ENCODE results near the gene OPCML. TPM values are rescaled to one million over a fixed set of nuclear protein-coding genes. Genes with fewer than 3 reads are reported as not detected.

The OPCML gene
- total RNA-seq, 3 donors from 2014 or later (not counting 1 experiment from before 2014, with no cell fraction given) = not detected

- Histone ChIP-seq H3K4me3 (ENCODE audit: low read length) (no peak overlapping the region), H3K9me3 (ENCODE audit: control insufficient read depth, insufficient read depth, low read length) (no peaks in the 10 kb centered on the region), H3K27me3 (ENCODE audit: control insufficient read depth, insufficient read depth, low read length) (no peaks in the 10 kb centered on the region), H3K27ac (ENCODE audit: low read length) (no peak overlapping the region), H3K36me3 (ENCODE audit: control insufficient read depth, insufficient read depth, low read length) (no peaks in the 10 kb centered on the region), H3K4me1 (ENCODE audit: control insufficient read depth, insufficient read depth, low read length) (no peaks in the 10 kb centered on the region)
- Mint-ChIP-seq H3K4me3 (no peak overlapping the region), H3K9me3 (peaks cover 3 to 4% of the 10 kb centered on the region in 2 donors), H3K27ac (no peak overlapping the region), H3K36me3 (no peaks in the 10 kb centered on the region), H3K4me1 (no peaks in the 10 kb centered on the region), H3K27me3 (ENCODE audit: low read depth in 2 of 2) (peaks cover 0 to 3% of the 10 kb centered on the region in 2 donors)
- no peak for DNase-seq
- no peak for TF ChIP-seq CTCF (IDR thresholded peaks at IDR 0.05)
- intact Hi-C loops (cut with micrococcal nuclease) = no loop called here
- WGBS (ENCODE audit: insufficient coverage) = 77% methylated on average over 4 of the region's 4 CpGs
- no peak for ATAC-seq
Observed at GRCh38 chr11:133197425-133197824, 334.9 kb downstream of the OPCML start.

GRCh38 chr11:133191931-133192330 lies 340.4 kb downstream of the OPCML start:
- H3K27ac ChIP-seq (ENCODE audit: low read length) = no peak overlapping the region
- no peaks in the 10 kb centered on the region for H3K36me3 ChIP-seq (ENCODE audit: control insufficient read depth, insufficient read depth, low read length)
- 57% methylated on average over 1 of the region's 1 CpG for WGBS (ENCODE audit: insufficient coverage)
- DNase-seq (no peak), ATAC-seq (no peak)
- H3K9me3 ChIP-seq (ENCODE audit: control insufficient read depth, insufficient read depth, low read length) = no peaks in the 10 kb centered on the region
- Mint-ChIP-seq H3K27me3 (ENCODE audit: low read depth in 2 of 2) (no peaks in the 10 kb centered on the region), H3K27ac (no peak overlapping the region), H3K36me3 (no peaks in the 10 kb centered on the region), H3K9me3 (peaks cover 0 to 4% of the 10 kb centered on the region in 2 donors), H3K4me3 (no peak overlapping the region), H3K4me1 (no peaks in the 10 kb centered on the region)
- TF ChIP-seq CTCF (IDR thresholded peaks at IDR 0.05) = no peak
- intact Hi-C loops (cut with micrococcal nuclease) = no loop called here
- no peaks in the 10 kb centered on the region for H3K27me3 ChIP-seq (ENCODE audit: control insufficient read depth, insufficient read depth, low read length)
- no peak overlapping the region for H3K4me3 ChIP-seq (ENCODE audit: low read length)
- H3K4me1 ChIP-seq (ENCODE audit: control insufficient read depth, insufficient read depth, low read length) = no peaks in the 10 kb centered on the region

DNA sequence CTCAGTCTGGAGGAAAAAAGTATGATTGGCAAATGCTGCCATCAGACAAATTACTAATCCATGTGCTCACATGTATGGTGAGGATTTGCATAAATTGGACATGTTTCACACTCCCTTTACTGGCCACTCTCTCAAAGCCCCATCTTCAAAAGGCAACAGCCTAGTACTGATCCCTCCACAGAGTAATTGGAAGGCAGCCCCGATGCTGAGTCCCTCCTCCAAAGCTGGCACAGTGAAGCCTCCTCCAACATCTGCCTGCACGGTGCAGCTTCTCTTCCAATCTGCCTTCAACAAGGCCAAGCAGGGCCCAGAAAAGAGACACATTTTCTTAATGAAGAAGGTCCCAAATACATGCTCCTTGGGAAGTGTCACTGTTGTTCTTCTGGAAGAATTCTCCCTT lies 350.6 kb downstream of the OPCML start:
- no peak for TF ChIP-seq CTCF (IDR thresholded peaks at IDR 0.05)
- H3K27me3 Mint-ChIP-seq (ENCODE audit: low read depth in 2 of 2) = peaks cover 0 to 6% of the 10 kb centered on the region in 2 donors
- no peak overlapping the region for H3K27ac Mint-ChIP-seq
- peaks cover 0 to 3% of the 10 kb centered on the region in 2 donors for H3K9me3 Mint-ChIP-seq
- no peak overlapping the region for H3K27ac ChIP-seq (ENCODE audit: low read length)
- H3K4me3 Mint-ChIP-seq = no peak overlapping the region
- DNase-seq = no peak
- H3K27me3 ChIP-seq (ENCODE audit: control insufficient read depth, insufficient read depth, low read length) = no peaks in the 10 kb centered on the region
- no peaks in the 10 kb centered on the region for H3K4me1 Mint-ChIP-seq
- no peak overlapping the region for H3K4me3 ChIP-seq (ENCODE audit: low read length)
- no peaks in the 10 kb centered on the region for H3K4me1 ChIP-seq (ENCODE audit: control insufficient read depth, insufficient read depth, low read length)
- H3K9me3 ChIP-seq (ENCODE audit: control insufficient read depth, insufficient read depth, low read length) = no peaks in the 10 kb centered on the region
- no peak for ATAC-seq
- no peaks in the 10 kb centered on the region for H3K36me3 ChIP-seq (ENCODE audit: control insufficient read depth, insufficient read depth, low read length)
- intact Hi-C loops (cut with micrococcal nuclease) = no loop called here
- no peaks in the 10 kb centered on the region for H3K36me3 Mint-ChIP-seq
- 81% methylated on average over 2 of the region's 2 CpGs for WGBS (ENCODE audit: insufficient coverage)

- Mint-ChIP-seq H3K9me3 (peaks cover 0 to 3% of the 10 kb centered on the region in 2 donors), H3K4me1 (no peaks in the 10 kb centered on the region), H3K4me3 (no peak overlapping the region), H3K27ac (no peak overlapping the region), H3K36me3 (no peaks in the 10 kb centered on the region), H3K27me3 (ENCODE audit: low read depth in 2 of 2) (peaks cover 0 to 6% of the 10 kb centered on the region in 2 donors)
- no peak for TF ChIP-seq CTCF (IDR thresholded peaks at IDR 0.05)
- no peaks in the 10 kb centered on the region for H3K4me1 ChIP-seq (ENCODE audit: control insufficient read depth, insufficient read depth, low read length)
- H3K9me3 ChIP-seq (ENCODE audit: control insufficient read depth, insufficient read depth, low read length) = no peaks in the 10 kb centered on the region
- no peaks in the 10 kb centered on the region for H3K36me3 ChIP-seq (ENCODE audit: control insufficient read depth, insufficient read depth, low read length)
- no peak overlapping the region for H3K27ac ChIP-seq (ENCODE audit: low read length)
- DNase-seq (no peak), ATAC-seq (no peak)
- intact Hi-C loops (cut with micrococcal nuclease) = no loop called here
- H3K27me3 ChIP-seq (ENCODE audit: control insufficient read depth, insufficient read depth, low read length) = no peaks in the 10 kb centered on the region
- no peak overlapping the region for H3K4me3 ChIP-seq (ENCODE audit: low read length)
- 96% methylated on average over 8 of the region's 10 CpGs for WGBS (ENCODE audit: insufficient coverage)
Observed at GRCh38 chr11:133181066-133181465, 351.2 kb downstream of the OPCML start.

Data from natural killer cell (primary cell).